LoVo (cell line): ENCODE measurements around the gene MEF2B.
A peak's percentile ranks its signal among the peaks of the same experiment; 100 is the strongest.

ENCODE experiments used
- DNase-seq: peaks from one replicate; pipeline ENCODE4 v3.0.0-alpha.2; 2016; ENCODE audit warnings: low spot score

Gene MEF2B

GRCh38 chr19:19170053-19170872, at the start of gene MEF2B:
MEF2B (minus strand) TSS chr19:19170263; CDS start chr19:19150735, 19,528 bp downstream.
- peak; percentile 36 for DNase-seq

- DNase-seq = no peak
These were observed 48.8 kb upstream of the MEF2B start for GRCh38 chr19:19218911-19219310.

GRCh38 chr19:19217099-19217498, 47.0 kb upstream of the MEF2B start:
- DNase-seq = peak; percentile 44

GRCh38 chr19:19215792-19216191, 45.7 kb upstream of the MEF2B start:
- DNase-seq = no peak

- DNase-seq = peak; percentile 50
These were observed 44.8 kb upstream of the MEF2B start for GRCh38 chr19:19214892-19215291.

- no peak for DNase-seq
These were observed 44.1 kb upstream of the MEF2B start for GRCh38 chr19:19214159-19214490.

- DNase-seq = no peak
These were observed 43.5 kb upstream of the MEF2B start for GRCh38 chr19:19213426-19214158.

GRCh38 chr19:19212916-19213315, 42.9 kb upstream of the MEF2B start:
- no peak for DNase-seq

- no peak for DNase-seq
These were observed 41.7 kb upstream of the MEF2B start, which contains the start of gene NCAN for GRCh38 chr19:19211499-19212420. NCAN (plus strand) TSS chr19:19211958; CDS start chr19:19216954, 4,996 bp downstream.

- DNase-seq = no peak
These were observed 39.3 kb upstream of the MEF2B start for GRCh38 chr19:19209372-19209771.

GRCh38 chr19:19207637-19208572, 37.8 kb upstream of the MEF2B start:
- no peak for DNase-seq

- no peak for DNase-seq
These were observed 36.9 kb upstream of the MEF2B start for GRCh38 chr19:19206938-19207337.

- DNase-seq = no peak
These were observed 35.6 kb upstream of the MEF2B start for GRCh38 chr19:19205416-19206410.

- DNase-seq = no peak
These were observed 34.1 kb upstream of the MEF2B start for GRCh38 chr19:19204181-19204580.

- peak; percentile 96 for DNase-seq
These were observed 33.2 kb upstream of the MEF2B start, which contains the start of gene NR2C2AP for GRCh38 chr19:19203012-19203856. NR2C2AP (minus strand) TSS chr19:19203414; CDS start chr19:19203060, 354 bp downstream.

- no peak for DNase-seq
These were observed 32.6 kb upstream of the MEF2B start for GRCh38 chr19:19202707-19203011.

GRCh38 chr19:19201697-19202630, 31.9 kb upstream of the MEF2B start:
- no peak for DNase-seq

GRCh38 chr19:19193926-19194325, 23.9 kb upstream of the MEF2B start:
- no peak for DNase-seq
